HG02938 (cell line): ENCODE results near the gene AMPH.

Source experiments
- ATAC-seq: cut with Tn5 transposase; IDR thresholded peaks from one replicate; pipeline ENCODE4 v1.9.1; 2021; ENCODE audit warnings: mild to moderate bottlenecking, moderate library complexity; ENCODE audit not compliant: unreplicated experiment

Gene AMPH

DNA sequence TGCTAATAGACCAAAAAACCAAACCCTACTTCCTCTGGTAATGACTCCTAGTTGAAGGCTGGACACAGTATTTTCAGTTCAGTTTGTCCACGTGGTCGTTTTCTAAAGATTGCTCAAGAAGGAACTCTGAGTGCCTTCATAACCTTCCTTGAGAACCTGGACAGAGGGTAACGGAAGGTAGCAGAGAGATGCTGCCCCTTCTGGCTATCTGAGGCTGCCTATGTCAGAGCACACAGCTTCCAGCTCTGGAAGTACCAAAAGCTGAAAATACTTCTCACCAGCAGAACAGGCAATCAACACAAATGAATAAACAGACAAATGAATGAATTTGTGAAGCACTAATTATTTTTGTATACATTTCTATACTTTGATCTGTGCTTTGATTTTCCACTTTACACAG lies 85.2 kb downstream of the AMPH start:
- ATAC-seq, result no peak

DNA sequence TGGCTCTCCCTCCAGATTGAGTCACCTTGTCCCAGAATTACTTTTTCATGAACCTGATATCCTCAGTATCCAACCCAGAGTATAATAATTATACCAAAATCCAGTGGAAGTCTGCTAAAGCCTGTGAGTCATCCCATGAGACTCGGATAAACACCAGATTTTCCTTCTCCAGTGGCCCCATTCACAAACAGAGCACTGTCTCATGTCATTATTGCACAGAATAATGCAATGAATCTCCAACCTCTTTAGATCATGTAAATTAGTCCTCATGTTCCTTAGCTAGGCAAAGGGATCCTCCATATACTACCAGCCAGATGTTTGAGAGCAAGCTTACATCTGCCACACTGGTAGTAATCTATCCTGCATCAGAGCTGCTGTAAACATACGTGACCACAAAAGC lies 89.0 kb downstream of the AMPH start:
- ATAC-seq, result no peak

- ATAC-seq, result no peak
These were observed 89.7 kb downstream of the AMPH start for GRCh38 chr7:38541440-38541839.

- ATAC-seq, result no peak
These were observed 91.6 kb downstream of the AMPH start for GRCh38 chr7:38539477-38540081.

DNA sequence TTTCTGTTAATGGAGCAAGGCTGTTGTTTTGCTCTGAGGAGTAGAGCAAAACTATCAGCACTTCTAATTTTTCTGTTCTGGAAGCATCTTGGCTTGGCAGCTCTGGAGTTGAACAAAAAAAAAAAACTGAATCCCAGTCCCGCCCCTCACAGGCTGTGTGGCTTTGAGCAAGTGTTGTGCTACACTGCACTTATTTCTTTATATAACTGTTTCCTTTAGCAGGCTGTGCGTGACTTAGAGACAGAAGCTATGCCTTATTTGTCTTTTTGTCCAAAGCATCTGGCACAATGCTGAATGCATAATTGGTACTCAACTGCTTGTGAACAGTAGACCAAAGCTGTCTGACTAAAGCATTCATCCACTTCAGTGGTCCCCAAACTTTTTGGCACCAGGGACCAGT lies 96.1 kb downstream of the AMPH start:
- no peak for ATAC-seq

DNA sequence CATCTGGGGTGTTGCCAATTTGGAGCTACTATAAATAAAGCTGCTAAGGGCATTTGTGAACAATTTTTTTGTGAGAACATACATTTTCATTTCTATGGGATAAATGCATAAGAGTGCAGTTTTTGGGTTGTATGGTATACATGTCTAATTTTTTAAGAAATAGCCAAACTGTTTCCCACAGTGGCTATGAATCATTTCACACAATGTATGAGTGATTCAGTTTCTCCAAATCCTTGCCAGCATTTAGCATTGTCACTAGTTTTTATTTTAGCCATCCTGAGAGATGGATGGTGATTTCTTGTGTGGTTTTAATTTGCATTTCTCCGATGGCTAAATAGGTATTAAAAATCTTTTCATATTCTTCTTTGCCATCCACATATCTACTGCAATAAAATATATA lies 105.3 kb downstream of the AMPH start:
- ATAC-seq, result no peak

DNA sequence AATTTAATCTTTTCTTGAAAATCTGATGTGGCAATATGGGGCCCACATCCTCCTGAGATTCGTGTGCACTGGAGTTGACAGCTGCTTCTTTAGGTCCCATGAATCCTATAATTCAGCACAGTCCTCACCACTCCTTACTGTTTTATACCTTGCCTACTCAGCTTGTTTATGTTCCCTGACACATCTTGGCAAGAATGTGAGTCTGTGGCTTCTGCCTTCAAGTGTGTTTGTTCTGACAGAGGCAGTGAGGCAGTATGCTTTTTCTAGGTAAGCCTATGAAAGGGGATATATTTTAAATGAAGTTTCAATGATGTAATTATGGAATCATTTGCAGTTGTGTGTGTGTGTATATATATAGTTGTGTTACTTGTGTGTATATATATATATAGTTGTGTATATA lies 106.4 kb downstream of the AMPH start:
- ATAC-seq, result no peak

DNA sequence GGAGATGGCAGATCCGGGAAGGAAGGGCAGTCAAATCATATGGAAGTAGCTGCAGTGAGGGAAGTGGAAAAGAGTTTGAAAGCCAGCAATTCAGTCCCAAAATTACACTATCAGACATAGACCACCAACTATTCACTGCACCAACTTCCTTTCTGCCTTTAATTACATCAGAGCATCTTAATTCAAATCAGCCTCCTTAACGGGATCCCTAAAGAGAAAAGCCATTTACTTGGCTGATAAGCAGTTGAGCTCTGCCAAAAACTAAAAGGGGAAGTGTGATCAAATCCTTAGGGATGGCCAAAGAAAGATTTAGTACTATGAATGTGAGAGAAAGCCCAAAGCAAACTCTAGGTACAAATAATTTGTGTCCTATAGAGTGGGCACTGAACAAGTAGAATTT lies 110.4 kb downstream of the AMPH start:
- ATAC-seq, result no peak

- ATAC-seq, result no peak
These were observed 112.6 kb downstream of the AMPH start for GRCh38 chr7:38518541-38518940.

DNA sequence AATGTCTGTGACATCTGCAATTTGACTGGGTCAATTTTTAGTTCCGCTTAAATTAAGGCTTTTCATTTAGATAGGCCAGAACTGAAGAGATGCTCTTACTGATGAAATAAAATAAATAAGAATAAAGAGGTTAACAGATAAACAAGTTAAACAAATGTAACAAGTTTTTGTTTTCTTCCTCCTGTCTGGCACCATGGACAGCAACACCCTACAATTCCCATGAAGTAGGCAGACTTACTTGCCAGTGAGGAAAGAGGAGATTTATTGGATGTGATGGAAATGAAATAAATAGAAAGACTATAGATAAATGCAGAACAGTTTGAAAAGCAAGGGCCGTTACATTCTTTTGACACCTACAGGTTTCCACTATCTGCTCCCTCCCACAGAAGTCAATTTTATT lies 118.5 kb downstream of the AMPH start:
- no peak for ATAC-seq

DNA sequence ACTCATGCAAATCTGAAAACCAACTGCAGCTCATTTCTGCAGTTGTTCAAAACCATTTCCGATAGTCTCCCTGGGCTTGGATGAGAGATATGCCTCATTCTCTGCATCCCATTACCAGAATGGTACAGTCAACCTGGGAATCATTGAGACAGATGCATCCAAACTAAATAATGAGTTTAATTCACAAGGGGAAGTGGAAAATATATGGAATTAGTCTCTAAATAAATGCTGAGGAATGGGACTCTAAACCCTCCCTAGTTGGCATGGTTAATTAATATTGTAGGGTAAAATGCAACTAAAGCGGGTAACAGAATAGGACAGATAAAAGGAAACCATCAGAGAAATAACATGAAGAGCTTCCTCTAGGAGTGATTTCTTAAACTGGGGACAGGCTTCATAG lies 118.9 kb downstream of the AMPH start:
- ATAC-seq, result no peak

DNA sequence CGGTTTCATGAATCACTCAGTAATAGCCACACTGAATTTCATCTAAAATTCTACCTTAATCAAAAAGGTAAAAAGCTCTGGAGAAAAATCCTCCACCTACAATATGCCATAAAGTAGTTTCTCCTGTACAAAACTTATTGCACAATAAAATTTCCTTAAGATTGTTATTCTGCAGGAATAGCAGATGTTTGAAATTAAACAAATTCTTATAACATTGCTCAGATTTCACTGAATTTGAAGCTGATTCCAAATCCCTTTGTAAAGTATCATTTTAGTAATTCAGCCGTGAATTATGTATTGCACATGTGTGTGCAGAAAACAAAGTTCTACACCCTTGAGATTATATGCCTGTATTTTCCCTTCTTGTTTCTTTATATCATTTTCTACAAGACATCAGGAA lies 123.8 kb downstream of the AMPH start:
- ATAC-seq, result no peak

GRCh38 chr7:38506756-38507155 lies 124.4 kb downstream of the AMPH start:
- ATAC-seq, result no peak

GRCh38 chr7:38506004-38506403 lies 125.2 kb downstream of the AMPH start:
- no peak for ATAC-seq

GRCh38 chr7:38504684-38505083 lies 126.5 kb downstream of the AMPH start:
- no peak for ATAC-seq

- ATAC-seq, result no peak
These were observed 128.3 kb downstream of the AMPH start for GRCh38 chr7:38502848-38503247.

DNA sequence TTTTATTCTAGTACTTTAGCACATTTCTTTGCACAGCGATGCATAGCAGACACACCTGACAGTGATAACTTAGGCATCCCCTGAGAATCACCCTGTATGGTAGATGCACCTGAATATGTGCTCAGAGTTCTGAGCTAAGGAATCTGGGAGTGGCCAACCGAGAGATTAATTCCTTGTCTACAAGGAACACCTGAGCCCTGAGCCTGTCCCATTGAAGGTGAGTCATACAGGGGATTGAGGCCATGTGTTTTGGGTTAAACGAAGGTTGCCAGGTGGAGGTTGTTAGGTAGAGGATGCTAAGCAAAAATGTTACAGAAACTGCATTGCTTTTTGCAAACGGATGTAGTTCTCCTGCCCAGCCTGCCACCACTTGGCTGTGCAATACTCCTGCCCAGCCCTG lies 128.9 kb downstream of the AMPH start:
- no peak for ATAC-seq

DNA sequence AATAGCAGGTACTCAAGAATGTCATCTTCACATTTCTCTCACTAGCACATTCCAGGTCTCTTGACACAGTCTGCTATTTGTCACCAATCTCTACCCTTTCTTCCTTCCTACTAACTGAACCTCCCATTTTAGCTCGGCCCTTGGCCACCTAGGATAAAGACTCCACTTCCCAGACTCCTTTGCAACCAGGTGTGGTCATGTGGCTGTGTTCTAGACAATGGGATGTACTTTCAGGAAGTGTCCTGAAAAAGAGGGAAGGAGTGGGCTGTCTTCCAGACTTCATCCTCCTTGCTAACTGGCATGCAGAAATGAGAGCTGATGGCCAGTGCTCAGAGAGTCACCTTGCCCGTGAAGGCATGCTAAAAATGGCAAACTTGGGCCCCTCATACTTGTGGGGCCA lies 139.2 kb downstream of the AMPH start:
- no peak for ATAC-seq

- ATAC-seq, result no peak
These were observed 148.7 kb downstream of the AMPH start for GRCh38 chr7:38482521-38482920.

GRCh38 chr7:38481401-38481800 lies 149.8 kb downstream of the AMPH start:
- ATAC-seq, result no peak

GRCh38 chr7:38478404-38478803 lies 152.8 kb downstream of the AMPH start:
- ATAC-seq, result no peak

DNA sequence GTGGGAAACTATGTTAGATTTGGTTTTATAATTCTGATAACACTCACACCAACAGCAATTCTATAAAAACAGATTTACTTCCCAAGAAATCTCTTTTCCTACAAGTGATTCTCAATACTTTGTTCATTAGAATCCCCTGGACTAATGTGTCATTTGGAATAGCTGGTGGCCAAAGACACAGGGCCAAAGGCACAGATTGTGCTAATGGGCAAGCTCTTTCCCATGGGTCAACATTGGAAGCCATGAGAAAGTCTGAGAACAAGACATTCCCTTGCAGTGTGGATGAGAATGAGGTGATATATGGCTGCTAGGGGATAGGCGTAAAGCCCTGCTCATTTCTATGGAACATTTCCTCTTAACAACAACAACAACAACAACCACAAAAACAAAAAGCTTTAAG lies 153.8 kb downstream of the AMPH start:
- no peak for ATAC-seq

- no peak for ATAC-seq
These were observed 154.4 kb downstream of the AMPH start for GRCh38 chr7:38476764-38477163.

GRCh38 chr7:38465956-38466355 lies 165.2 kb downstream of the AMPH start:
- ATAC-seq, result no peak
